Occipital lobe (tissue), 2 donors: ENCODE data around the gene ATOH7. TPM values are rescaled to one million over a fixed set of nuclear protein-coding genes. Genes with fewer than 3 reads are reported as not detected.
"Not testable (repeated sequence)": the region's sequence is repeated elsewhere in the genome, so short reads cannot be mapped to it uniquely, and the experiment has no call there.

Source experiments
- DNase-seq: peaks from one replicate; lab custom pipeline; 2025; lab: John Stamatoyannopoulos, UW
- total RNA-seq: library from RNA; depleted of rRNA; stranded (reverse); fragments of >200 nt; gene quantifications from one replicate; pipeline ENCODE4 v1.2.3, GENCODE V29; 2014

The ATOH7 gene
- total RNA-seq, 1 donor from 2014 or later = 1.4 TPM

GRCh38 chr10:68237173-68237572 is 5.3 kb upstream of the ATOH7 start:
- DNase-seq = no peak

DNA sequence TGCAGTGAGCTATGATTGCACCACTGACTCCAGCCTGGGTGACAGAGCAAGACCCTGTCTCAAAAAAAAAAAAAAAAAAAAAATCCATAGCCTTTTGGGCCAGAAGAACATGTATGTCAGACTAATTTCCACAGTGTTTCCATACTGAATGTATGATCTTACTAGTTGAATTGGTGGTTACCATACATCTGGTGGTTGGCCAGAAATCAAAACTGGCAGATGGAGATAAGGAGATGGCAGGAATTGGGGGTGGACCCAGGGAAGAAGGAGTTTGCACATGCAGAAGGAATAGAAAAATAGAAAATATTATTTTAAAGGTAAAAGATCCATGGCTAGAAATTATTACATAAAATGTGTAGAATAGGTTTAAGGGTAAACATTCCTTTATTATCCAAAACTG is 3.7 kb upstream of the ATOH7 start:
- DNase-seq = no peak

DNA sequence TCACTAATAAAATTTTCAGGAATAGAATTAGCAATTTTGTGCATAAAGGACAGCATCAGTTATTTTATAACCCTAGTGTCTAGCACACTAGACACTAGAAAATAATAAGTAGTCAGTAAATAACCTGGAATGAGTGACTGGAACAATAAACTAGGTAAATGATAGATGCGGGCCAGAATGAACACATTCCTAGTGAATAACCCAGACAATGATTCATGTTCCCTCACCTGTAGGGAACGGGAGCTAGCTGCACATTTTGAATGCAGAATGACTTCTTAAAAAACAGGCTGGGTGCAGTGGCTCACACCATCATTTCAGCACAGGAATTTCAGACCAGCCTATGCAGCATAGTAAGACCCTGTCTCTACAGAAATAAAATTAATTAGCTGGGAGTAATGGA is 3.2 kb upstream of the ATOH7 start:
- no peak for DNase-seq

GRCh38 chr10:68233046-68233445 is 1.1 kb upstream of the ATOH7 start:
- DNase-seq = no peak

- peak; percentile 73 for DNase-seq
Measured at GRCh38 chr10:68231106-68231816, 652 bp downstream of the ATOH7 start.

- no peak for DNase-seq
Measured at GRCh38 chr10:68230268-68230667, 1.6 kb downstream of the ATOH7 start.

- DNase-seq = no peak
Measured at GRCh38 chr10:68224810-68225209, 7.1 kb downstream of the ATOH7 start.

GRCh38 chr10:68223535-68224165 is 8.3 kb downstream of the ATOH7 start:
- no peak for DNase-seq

GRCh38 chr10:68222391-68222790 is 9.5 kb downstream of the ATOH7 start:
- no peak for DNase-seq

- DNase-seq = no peak
Measured at GRCh38 chr10:68221196-68221595, 10.7 kb downstream of the ATOH7 start.

- no peak for DNase-seq
Measured at GRCh38 chr10:68218786-68219185, 13.1 kb downstream of the ATOH7 start.

DNA sequence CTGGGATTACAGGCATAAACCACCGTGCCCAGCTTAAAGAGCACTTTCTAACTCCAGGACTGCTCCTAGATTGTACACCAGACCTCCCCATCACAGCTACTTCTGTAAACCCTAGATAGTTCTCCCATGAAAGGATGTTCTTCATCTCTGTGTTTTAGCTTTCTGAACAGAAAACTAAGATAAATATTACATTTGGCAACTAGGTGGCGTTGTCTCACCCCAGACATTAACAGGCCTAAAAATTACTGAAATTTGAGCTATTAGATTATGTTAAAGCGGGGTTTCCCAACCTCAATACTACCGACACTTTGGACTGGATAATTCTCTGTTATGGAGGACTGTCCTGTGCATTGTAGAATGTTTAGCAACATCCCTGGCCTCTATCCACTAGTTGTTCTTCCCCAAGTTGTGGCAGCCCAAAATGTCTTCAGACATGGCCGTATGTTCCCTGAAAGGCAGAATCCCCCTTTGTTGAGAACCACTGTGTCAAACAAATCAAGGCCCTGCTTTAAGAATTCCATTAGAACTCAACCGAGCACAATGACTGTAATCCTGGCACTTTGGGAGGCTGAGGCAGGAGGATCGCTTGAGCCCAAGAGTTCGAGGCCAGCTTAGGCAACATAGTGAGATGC is 19.1 kb downstream of the ATOH7 start:
- DNase-seq = no peak

DNA sequence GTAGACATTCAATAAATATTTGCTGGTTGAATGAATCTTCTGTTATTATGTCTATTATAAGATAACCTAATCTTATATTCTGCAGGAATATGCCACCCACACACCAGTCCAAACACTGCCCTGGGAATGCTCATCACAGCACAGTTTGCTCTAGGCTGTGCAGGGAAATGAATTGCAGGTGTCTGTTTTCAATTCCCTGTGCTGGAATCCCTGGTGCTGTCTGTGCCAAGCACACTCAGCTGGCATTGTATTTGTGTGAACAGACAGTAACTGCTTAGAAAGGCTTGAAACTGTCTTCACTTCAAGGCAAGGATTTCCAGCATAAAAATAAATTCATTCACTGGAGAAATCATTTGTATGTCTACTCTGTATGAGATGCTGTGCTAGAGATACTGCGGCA is 20.2 kb downstream of the ATOH7 start:
- DNase-seq = no peak

DNA sequence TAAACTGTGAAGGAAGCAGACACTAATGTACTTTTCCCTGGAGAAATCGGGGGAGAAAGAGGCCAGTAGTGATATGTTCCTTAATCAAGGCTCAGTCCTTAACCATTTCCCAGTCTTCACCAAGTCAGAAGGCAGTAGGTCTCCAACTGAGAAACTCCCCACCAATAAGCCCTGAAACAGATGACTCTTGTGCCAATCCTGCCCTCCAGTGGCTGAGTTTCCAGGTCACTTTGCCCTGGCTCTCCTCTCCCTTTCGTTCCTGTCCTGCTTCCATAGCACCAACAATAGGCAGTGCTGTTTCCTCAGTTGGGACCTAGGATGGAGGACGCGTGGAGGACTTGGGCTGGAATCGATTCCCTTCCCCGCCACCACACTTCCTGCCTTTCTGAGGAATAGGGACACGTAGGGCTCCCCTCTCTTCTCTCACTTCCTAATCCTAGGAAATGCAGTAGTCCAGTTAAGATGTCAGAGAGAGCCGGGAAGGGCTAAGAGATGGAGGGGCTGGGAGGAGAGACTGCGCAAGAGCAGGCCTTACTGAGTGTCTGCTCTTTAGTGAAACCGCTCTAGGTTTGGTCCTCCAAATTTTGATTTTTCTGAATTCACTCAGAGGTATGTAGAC is 23.4 kb downstream of the ATOH7 start:
- peak; percentile 45 for DNase-seq

DNA sequence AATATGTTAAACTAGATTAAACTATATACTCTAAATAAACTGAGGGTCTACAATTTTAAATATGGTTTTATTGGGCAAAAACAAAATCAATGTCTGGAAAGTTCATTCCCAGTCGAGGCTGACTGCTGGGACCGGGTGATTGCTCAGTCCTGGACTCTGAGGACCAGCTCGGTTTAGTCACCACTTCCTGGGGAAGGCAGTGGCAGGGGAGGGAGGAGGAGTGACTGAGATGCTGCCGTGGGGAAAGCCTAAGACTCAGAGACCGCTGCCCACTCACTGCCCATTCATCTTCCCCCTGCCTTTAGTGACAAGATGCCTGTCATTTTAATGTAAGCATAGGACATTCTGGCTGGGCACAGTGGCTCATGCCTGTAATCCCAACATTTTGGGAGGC is 29.0 kb downstream of the ATOH7 start:
- DNase-seq = no peak

DNA sequence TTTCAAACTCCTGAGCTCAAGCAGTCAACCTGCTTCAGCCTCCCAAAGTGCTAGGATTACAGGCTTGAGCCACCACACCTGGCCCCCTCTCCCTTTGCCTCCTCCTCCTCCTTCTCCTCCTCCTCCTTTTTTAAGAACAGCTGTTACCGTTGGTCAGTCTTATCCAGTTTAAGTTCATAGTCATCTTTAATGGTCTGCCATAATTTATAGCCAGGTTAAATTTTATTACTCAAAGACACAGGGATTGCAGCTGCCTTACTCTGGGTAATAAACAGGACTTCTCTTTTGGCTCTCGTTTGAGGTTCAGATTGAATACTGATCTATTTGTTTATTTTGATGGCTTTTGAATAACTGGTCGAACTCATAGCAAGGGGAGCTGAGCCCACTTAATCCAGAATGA is 35.2 kb downstream of the ATOH7 start:
- DNase-seq = no peak

DNA sequence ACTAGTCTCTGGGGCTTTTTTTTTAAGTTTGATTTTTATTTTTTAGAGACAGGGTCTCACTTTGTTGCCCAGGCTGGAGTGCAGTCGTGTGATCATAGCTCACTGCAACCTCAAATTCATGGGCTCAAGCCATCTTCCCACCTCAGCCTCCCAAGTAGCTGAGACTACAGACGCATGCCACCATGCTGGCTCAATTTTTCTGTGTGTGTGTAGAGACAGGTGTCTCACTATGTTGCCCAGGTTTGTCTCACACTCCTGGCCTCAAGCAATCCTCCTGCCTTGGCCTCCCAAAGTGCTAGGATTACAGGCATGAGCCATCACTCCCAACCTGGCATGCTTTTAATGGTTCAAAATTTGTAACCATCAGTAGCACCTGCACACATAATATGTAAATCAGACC is 36.1 kb downstream of the ATOH7 start:
- not testable (repeated sequence) for DNase-seq

GRCh38 chr10:68194290-68194689 is 37.6 kb downstream of the ATOH7 start:
- DNase-seq = no peak

DNA sequence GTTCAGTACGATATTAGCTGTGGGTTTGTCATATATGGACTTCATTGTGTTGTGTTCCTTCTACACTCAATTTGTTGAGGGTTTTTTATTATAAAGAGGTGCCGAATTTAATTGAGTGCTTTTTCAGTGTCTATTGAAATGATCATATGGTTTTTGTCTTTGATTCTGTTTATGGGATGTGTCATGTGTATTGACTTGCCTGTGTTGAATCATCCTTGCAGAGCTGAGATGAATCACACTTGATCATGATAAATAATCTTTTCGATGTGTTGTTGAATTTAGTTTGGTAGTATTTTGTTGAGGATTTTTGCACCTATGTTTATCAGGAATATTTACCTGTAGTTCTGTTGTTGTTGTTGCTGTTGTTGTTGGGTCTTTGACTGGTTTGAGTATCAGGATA is 39.8 kb downstream of the ATOH7 start:
- no peak for DNase-seq

- DNase-seq = no peak
Measured at GRCh38 chr10:68188835-68189234, 43.1 kb downstream of the ATOH7 start.

DNA sequence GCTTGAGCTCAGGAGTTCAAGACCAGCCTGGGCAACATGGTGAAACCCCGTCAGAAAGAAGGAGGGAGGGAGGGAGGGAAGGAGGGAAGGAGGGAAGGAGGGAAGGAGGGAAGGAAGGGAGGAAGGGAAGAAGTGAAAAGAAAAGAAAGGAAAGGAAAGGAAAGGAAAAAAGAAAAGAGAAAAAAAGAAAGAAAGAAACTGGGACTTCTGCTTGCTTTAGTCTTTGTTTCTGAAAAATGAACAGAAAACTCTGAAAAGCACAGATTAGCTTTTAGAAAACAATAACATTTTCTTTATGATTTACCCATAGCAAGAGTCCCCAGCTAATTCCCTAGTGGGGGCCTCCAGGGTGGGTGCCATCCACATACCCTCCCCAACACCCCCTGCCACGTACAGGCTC is 46.8 kb downstream of the ATOH7 start:
- DNase-seq = no peak

GRCh38 chr10:68184546-68184945 is 47.4 kb downstream of the ATOH7 start:
- no peak for DNase-seq
